ENCODE results near the gene CAMTA1.

- no peak for TF ChIP-seq POLR2AphosphoS5 (IDR thresholded peaks at IDR 0.05)
- TF ChIP-seq, protein P1, sequence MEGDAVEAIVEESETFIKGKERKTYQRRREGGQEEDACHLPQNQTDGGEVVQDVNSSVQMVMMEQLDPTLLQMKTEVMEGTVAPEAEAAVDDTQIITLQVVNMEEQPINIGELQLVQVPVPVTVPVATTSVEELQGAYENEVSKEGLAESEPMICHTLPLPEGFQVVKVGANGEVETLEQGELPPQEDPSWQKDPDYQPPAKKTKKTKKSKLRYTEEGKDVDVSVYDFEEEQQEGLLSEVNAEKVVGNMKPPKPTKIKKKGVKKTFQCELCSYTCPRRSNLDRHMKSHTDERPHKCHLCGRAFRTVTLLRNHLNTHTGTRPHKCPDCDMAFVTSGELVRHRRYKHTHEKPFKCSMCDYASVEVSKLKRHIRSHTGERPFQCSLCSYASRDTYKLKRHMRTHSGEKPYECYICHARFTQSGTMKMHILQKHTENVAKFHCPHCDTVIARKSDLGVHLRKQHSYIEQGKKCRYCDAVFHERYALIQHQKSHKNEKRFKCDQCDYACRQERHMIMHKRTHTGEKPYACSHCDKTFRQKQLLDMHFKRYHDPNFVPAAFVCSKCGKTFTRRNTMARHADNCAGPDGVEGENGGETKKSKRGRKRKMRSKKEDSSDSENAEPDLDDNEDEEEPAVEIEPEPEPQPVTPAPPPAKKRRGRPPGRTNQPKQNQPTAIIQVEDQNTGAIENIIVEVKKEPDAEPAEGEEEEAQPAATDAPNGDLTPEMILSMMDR (IDR thresholded peaks at IDR 0.05) = no peak
- no peak for TF ChIP-seq EP300 (IDR thresholded peaks at IDR 0.05)
- no peak for TF ChIP-seq POLR2A (IDR thresholded peaks at IDR 0.05)
These were observed 858.3 kb downstream of the CAMTA1 start for GRCh38 chr1:7643530-7643929.
